Measurements from ENCODE around the gene MAD1L1. TPM values are rescaled to one million over a fixed set of nuclear protein-coding genes. Genes with fewer than 3 reads are reported as not detected.

MAD1L1 gene
- total RNA-seq, 4 donors from 2014 or later, result 22.3 to 56.6 (median 35.0) TPM

DNA sequence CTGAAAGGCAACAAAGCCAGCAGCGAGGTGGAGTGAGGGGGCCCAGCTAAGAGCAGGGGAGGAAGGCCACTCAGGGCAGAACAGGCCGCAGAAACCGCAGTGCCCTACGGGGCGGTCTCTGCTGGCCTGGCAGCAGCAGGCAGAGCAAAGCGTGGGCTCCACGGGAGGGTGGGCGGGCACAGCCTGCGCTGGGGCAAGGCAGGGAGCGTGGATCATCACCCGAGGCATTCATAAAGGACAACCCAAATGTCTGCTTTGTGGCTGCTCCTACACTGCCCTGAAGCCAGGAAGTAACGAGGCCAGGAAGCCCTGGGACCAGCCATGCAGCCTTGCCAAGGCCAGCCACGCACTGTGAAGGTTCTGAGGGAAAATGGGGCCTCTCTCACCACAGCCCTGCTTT lies 127.5 kb downstream of the MAD1L1 start:
- WGBS, 2 donors (ENCODE audit: low coverage in 1 of 2), result 71 to 72% methylated on average over 2 to 9 of the region's 13 CpGs
- Histone ChIP-seq H3K4me3 (no peak overlapping the region), H3K27ac (peak overlapping the region in 3 of 4 donors; percentile 56 to 79 (median 77)), H3K36me3 (no peaks in the 10 kb centered on the region), H3K27me3 (no peaks in the 10 kb centered on the region), H3K4me1 (peaks cover 0 to 57% (median 21%) of the 10 kb centered on the region in 3 donors), H3K9me3 (no peaks in the 10 kb centered on the region)
- TF ChIP-seq EP300 (IDR thresholded peaks at IDR 0.05) (no peak), POLR2A (IDR thresholded peaks at IDR 0.05) (no peak), CTCF (IDR thresholded peaks at IDR 0.05) (no peak), POLR2AphosphoS5 (IDR thresholded peaks at IDR 0.05) (no peak)
- ATAC-seq, result no peak

DNA sequence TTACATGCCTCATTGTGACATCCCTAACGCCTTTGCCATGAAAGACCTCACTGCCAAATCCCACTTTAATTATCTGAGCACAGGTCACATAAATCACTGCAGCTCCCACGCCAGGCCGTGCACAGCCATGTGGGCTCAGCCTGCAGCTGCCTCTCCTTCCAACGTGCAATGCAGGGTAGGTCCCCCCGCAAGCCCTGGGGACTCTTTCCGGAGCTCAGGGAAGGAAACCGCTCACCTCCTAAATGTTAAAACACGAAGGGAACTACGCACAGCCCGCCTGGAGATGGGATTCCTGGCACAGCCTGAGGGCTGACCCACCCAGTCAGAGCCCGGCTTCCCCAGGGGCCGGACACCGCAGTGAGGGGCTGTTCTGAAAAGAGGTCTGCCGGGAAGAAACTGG lies 128.0 kb downstream of the MAD1L1 start:
- H3K4me1 ChIP-seq, result peaks cover 0 to 60% (median 21%) of the 10 kb centered on the region in 3 donors
- H3K4me3 ChIP-seq, result no peak overlapping the region
- no peaks in the 10 kb centered on the region for H3K36me3 ChIP-seq
- no peaks in the 10 kb centered on the region for H3K9me3 ChIP-seq
- H3K27me3 ChIP-seq, result no peaks in the 10 kb centered on the region
- WGBS, 2 donors (ENCODE audit: low coverage in 1 of 2), result 16 to 23% methylated on average over 4 to 5 of the region's 14 CpGs
- peak overlapping the region in 3 of 4 donors; percentile 56 to 79 (median 77) for H3K27ac ChIP-seq
- ATAC-seq, result peak; percentile 44
- TF ChIP-seq POLR2AphosphoS5 (IDR thresholded peaks at IDR 0.05) (no peak), EP300 (IDR thresholded peaks at IDR 0.05) (no peak), POLR2A (IDR thresholded peaks at IDR 0.05) (no peak), CTCF (IDR thresholded peaks at IDR 0.05) (no peak)

DNA sequence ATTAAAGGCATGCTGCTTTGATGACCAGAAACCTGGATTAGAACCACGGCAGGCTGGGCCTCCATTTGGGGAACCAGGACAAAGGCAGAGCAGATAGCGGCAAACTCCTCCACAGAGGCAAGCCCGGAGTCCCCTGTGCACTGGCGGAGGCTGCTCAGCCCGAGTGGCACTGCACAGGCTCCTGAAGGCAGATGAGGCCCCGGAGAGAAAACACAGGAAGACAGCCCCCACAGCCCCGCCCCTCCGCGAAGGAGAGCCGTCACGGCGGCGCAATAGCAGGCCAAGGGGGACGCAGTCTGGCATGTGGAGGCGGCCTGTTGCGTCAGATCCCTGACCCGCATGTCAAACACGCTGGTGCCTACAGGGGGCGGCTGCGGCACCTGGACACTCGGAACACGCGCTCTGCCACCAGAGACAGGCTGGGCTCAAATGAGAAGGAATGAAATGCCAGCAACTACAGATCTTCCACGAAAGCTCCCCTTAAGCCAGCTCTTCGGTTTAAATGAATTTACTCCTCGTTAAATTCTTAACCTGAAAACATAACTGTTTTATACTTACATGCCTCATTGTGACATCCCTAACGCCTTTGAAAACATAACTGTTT lies 128.5 kb downstream of the MAD1L1 start:
- no peaks in the 10 kb centered on the region for H3K27me3 ChIP-seq
- H3K36me3 ChIP-seq, result no peaks in the 10 kb centered on the region
- H3K4me3 ChIP-seq, result peak overlapping the region in 1 of 2 donors; percentile 25
- ATAC-seq, result peak; percentile 93
- 20 to 29% methylated on average over 5 to 8 of the region's 27 CpGs for WGBS, 2 donors (ENCODE audit: low coverage in 1 of 2)
- no peaks in the 10 kb centered on the region for H3K9me3 ChIP-seq
- peak overlapping the region in 3 of 4 donors; percentile 56 to 79 (median 77) for H3K27ac ChIP-seq
- H3K4me1 ChIP-seq, result peaks cover 0 to 58% (median 21%) of the 10 kb centered on the region in 3 donors
- no peak for TF ChIP-seq POLR2A (IDR thresholded peaks at IDR 0.05)
- TF ChIP-seq EP300 (IDR thresholded peaks at IDR 0.05), result no peak
- peak; percentile 81 for TF ChIP-seq POLR2AphosphoS5 (IDR thresholded peaks at IDR 0.05)
- TF ChIP-seq CTCF (IDR thresholded peaks at IDR 0.05), result peak in 3 of 4 experiments; percentile 82 to 89 (median 87)

DNA sequence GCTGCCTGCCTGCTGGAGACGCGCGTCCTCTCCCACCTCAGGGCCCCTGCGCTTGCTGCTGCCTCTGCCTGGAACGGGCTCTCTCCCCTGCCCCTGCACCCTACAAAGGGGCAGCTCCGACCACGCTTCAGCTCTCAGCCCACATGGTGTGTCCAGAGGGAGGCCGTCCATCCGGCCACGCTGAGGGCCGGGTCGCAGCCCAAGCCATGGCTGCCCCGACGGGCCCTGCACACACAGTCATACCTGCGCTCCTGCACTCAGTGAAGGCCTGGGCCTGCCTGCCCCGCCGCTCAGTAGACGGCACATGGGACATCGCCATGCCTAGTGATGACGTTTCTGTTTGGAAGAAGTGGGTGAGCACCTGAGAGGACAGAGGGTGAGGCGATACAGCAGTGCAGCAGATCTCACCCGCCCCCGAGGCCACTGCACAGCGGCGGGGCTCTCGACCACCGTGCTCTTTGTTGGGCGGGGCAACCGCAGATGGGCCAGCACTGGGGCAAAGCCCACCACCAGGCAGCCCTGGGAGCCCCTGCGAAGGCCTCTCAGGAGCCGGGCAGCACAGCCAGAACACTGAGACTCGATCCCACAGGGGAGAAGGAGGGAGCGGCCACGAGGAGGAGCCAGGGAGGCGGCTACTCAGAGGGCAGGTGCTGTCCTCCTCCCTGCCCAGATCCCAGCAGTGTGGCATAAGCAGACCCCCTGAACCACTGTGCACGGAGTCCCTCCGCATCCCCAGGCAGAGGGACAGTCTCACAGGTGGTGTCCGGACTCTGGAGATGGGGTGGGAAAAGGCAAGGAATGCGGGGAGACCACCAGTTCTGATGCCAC lies 129.5 kb downstream of the MAD1L1 start:
- Histone ChIP-seq H3K4me1 (peaks cover 0 to 53% (median 21%) of the 10 kb centered on the region in 3 donors), H3K9me3 (no peaks in the 10 kb centered on the region), H3K27ac (peak overlapping the region in 3 of 4 donors; percentile 56 to 79 (median 77)), H3K27me3 (no peaks in the 10 kb centered on the region), H3K36me3 (no peaks in the 10 kb centered on the region), H3K4me3 (no peak overlapping the region)
- TF ChIP-seq POLR2A (IDR thresholded peaks at IDR 0.05), result no peak
- TF ChIP-seq CTCF (IDR thresholded peaks at IDR 0.05), result peak in 2 of 4 experiments; percentile 13 to 41
- WGBS, 2 donors (ENCODE audit: low coverage in 1 of 2), result no CpG with 5 or more reads among the region's 39 CpGs
- ATAC-seq, result no peak
